NCI-H2196 (cell line): ENCODE results near the gene PRIM2.
"Not testable (repeated sequence)": the region's sequence is repeated elsewhere in the genome, so short reads cannot be mapped to it uniquely, and the experiment has no call there.

ENCODE experiments used
- DNase-seq: peaks from one replicate; lab custom pipeline; 2025; ENCODE audit not compliant: unreplicated experiment; lab: John Stamatoyannopoulos, UW

Gene PRIM2

DNA sequence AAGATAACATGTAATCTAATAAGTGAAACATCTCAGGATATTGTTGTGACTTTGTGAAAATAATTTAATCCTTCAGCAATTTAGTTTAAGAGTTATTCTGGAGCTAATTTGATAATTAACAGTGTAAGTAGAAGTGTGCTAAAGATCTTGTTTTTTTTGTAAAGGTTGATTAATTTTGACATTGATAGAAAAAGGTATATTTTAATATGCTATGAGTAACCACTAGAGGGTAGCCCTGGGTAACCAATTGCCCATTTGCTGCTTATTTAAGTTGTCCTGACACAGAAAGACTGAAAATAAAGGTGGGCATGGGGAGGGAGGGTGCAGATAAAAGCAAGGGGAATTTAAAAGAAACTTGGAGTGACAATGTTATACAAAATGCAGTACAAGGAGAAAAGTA lies 262.1 kb downstream of the PRIM2 start:
- not testable (repeated sequence) for DNase-seq

DNA sequence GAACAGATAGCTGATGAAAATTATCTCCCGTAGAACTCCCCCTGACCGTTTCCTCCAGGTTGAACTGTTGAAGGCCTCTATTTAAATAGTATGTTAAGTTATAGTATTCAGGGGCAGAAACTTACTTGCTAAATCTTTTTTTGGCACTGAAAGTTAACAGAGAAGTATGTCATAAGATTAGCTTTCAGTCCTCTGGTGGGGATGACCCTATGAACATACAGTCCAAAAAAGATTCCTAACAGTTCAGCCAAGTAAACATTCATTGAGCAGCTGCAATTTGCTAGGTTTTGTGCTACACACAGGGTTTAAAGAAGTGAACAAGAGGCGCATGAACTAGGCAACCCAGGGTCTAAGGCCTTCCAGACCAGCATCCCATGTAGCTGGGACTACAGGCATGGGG lies 264.2 kb downstream of the PRIM2 start:
- DNase-seq, result not testable (repeated sequence)

DNA sequence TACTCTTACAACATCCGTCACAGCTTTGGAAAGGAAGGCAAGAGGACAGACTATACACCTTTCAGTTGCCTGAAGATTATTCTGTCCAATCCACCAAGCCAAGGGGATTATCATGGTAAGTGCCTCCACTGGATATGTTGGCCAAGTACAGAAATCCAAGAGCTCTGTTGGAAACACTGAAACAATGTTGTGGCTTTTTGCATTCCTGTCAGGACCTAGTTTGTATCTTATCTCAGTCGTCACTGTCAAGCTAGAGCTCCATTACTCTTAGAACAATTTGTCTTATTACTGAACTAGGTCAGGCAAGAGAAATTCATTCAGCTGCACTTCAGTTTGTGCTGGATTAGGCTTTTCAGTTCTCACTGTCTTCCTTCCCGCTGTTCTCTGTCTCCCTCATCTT lies 283.7 kb downstream of the PRIM2 start:
- DNase-seq, result not testable (repeated sequence)

DNA sequence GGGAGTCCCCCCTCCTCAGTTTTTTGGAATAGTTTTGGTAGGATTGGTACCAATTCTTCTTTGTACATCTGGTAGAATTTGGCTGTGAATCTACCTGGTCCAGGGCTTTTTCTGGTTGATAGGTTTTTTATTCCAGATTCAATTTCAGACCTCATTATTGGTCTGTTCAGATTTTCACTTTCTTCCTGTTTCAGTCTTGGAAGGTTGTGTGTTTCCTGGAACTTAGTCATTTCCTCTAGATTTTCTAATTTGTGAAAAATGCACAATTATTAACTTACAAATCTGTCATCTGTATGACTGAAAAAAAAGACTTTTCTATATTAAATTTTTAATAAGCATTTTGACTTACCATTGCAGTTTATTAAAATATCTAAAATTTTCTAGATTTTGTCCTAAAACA lies 287.9 kb downstream of the PRIM2 start:
- DNase-seq, result not testable (repeated sequence)

DNA sequence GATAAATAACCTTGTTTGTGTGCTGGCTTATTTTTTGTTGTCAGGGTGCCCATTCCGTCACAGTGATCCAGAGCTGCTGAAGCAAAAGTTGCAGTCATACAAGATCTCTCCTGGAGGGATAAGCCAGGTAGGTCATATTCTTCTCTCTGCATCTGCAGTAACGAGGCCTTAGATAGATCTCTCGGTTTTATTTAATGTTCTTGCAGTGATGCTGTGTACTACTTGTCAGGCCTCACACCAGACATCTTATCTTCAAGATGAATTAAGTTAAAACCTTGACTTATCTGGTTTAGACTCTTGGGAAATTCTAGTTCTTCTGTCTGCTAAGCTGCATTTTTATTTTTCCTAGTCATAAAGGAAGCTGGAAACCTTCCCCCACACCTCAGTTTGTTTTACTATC lies 288.9 kb downstream of the PRIM2 start:
- not testable (repeated sequence) for DNase-seq

DNA sequence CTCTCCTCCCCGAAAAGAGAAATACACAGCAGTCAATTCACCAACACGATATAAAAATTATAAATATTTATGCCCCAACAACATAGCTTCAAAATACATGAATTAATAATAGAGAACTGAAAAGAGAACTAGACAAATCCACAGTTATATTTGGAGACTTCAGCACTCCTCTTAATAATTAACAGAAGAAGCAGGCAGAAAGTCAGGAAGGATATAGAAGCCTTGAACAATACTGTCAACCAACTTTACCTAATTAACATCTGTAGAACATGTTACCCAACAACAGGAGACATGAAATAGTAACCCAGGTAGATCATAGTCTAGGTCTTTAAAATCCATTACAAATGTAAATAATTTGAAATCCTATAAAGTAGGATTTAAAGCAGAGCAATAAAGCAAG lies 293.2 kb downstream of the PRIM2 start:
- not testable (repeated sequence) for DNase-seq

DNA sequence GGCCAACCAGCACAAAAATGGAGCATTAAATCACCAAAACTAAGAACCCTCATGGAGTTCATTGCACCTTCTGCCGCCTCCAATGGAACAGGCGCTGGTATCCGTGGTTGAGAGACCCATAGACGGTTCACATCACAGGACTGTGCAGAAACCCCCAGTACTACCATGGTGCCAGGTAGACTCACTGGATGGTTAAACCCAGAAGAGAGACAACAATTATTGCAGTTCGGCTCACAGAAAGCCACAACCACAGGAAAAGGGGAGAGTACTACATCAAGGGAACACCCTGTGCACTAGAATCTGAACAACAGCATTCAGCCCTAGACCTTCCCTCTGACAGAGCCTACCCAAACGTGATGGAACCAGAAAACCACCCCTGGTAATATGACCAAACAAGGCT lies 301.5 kb downstream of the PRIM2 start:
- not testable (repeated sequence) for DNase-seq

DNA sequence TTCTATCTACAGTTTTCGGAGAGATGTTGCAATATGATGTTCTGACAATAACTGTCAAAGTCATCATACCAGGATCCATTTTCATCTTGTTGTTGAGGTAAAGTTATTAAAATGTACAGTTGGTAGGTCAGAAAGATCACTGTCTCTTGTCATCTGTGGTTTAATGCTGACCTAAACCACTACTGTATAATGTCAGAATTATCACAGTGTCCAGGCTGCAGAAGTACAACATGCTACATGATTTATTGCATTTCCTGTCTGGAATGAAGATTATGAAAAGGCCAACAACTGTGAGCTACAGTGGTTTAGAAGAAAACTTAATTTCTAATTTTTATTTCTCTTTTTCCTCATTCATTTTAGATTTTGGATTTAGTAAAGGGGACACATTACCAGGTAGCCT lies 314.3 kb downstream of the PRIM2 start:
- not testable (repeated sequence) for DNase-seq

DNA sequence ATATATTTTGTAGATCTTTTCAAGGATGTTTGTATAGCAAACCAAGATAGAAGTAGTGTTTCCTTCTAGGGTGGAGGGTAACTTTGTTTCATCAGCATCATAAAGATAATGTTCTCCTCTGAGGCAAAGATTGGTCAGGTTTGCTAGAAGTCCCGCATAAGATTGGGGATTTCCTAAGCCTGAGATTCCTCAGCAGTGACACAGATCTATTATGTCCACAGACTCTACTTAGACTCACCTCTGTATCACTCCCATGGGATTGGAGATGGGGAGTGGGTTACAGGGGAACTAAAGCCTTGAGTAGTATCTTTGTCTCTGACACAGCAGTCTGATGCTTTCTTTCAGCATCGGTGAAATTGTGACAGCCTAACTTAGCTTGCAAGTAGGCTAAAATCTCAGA lies 341.1 kb downstream of the PRIM2 start:
- not testable (repeated sequence) for DNase-seq

DNA sequence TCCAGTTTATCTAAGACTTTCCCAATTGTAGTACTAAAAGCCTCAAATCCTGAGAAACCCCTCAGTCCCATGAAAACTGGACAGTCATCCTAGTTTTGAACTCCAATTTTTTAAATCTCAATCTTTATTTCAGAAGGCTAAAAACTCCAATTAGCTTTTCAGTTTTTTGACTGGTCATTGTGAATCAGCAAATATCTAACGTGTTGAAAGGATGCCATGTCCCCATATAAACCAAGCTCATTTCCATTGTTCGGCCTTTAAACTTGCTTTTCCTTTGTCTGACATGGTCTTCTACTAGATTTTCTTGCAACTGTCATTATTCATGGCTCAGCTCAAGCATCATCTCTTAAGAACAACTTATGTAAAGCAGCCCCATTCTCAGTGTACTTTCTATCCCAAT lies 342.4 kb downstream of the PRIM2 start:
- DNase-seq, result not testable (repeated sequence)

DNA sequence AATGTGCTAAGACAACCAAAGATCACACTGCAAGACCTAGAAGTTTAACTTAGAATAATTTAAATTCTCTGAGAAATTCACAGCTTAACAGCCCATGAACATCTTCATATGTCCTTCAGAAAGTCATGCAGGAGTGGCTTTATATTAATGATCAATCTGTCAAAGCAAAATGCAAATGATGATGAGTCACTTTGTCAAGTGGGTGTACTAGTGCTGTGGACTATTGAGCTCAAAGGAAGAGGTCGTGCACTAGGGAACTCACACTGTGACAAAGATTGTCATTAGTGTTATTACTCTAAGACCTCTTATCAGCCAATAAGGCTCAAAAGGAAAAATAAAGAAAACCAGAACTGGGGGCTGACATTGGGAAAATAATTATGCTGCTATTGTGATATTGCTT lies 343.5 kb downstream of the PRIM2 start:
- not testable (repeated sequence) for DNase-seq

DNA sequence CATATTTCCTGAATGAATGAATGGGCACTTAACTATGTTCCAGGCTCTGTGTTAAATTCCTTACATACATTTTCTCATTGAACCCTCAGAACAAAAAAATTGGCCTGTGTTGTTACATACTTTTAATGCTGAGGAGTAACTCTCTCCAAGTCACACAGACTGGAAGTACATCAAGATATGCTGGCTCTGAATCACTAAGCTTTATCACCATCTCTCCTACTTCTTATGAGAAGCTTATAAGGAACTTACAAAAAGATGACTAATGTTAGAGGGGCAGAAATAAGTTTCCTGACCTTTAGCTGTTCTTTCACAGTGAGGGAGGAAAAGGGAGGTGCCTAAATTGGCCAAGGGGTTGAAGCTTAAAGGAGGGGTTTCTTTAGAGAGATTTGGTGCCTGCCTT lies 350.7 kb downstream of the PRIM2 start:
- not testable (repeated sequence) for DNase-seq

DNA sequence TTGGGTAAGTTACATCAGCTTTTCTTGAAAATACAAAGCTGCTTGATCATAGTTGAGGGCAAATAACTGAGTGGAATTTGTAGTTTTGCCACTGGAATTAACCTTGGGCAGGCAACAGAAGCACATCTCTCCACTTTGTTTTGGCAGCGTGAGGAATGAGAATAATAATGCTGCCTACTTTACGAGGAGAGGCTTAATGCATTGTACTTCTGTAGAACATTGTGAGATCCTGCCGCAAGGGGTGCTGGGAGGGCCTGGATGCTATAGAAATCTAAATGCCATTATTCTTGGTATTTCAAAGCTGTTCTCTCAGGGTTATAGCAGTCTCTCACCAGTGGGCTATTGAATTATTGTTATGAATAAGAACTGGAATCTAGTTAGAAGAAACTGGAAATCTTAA lies 353.8 kb downstream of the PRIM2 start:
- not testable (repeated sequence) for DNase-seq

DNA sequence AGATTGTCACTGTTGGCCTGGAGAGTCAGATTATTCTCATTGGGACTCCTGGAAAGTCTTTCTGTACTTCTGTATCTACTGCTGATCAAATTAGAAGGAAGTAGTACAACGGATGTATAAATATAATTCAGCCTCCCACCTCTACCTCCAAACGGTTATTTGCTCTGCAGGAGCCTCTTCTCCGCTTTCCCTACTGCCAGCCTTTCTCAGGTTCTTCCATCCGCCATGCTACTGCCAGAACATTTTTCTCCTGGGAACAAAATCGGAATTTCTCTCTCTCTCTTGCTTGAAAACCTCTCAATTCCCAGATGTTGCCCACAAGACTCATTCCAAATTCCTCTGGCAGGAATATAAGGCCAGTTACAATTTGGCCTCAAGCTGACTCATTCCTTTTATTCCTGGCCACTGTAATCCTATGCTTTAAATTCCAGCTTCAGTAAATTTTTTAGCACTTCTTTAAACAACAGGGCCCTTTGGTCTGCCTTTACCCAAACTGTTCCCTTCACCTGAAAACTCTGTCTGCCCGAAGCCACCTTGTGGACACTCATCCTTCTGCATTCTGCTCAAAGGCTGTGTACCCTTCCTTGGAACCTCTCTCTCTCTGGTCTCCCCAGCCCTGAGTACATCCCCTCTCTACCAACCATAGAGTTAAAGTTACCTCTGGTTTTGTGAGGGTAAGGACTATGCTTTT lies 354.7 kb downstream of the PRIM2 start:
- DNase-seq, result not testable (repeated sequence)

DNA sequence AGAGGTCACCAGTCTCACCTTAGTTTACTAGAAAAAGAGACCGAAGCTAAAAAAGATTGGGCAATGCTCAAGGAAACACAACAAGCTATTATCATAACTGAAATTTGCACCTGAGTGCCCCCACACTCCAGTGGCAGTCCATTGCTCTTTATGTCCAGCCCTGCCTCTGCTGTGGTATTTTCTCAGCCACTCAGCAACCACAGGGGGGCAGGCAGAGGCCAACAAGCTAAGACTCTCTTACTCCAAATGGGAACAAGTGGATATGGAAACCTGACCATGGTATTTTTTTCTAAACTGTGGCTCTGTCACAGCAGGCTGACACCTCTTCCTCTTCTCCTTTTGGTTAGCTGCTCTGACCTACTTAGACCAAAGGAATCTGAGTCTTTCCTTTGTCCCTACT lies 355.9 kb downstream of the PRIM2 start:
- not testable (repeated sequence) for DNase-seq

DNA sequence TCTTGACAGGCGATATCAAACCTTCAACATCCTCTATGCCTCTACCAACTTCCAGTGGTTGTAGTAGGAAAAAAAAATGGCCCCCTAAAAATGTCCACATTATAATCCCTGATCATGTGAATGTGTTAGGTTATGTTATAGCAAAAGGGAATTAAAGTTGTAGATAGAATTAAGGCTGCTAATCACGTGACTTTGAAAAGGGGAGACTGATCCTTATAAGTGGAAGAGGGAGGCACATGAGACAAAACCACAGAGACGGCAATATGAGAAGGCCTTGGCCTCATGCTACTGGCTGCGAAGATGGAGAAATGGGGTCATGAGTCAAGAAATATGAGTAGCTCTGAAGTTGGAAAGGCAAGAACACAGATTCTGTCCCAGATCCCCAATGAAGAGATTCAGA lies 358.0 kb downstream of the PRIM2 start:
- not testable (repeated sequence) for DNase-seq

DNA sequence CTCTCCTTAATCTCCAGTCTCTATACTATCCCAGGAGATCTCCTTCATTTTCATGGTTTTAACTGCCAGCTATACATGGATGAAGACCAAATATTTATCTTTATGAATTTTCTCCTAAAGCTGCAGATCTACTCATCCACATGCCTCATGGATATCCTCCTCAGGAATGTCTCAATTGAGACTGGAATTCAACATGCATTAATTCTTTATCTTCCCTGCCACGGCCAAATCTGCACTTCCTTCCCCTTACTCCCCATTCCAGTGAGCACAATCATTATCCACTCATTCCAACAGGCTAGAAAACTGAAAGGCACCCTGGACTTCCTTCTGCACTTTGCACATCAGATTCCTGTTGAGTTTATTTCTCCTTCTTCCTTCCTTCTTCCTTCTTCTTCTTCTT lies 379.0 kb downstream of the PRIM2 start:
- DNase-seq, result not testable (repeated sequence)
